HG03045 (cell line): ENCODE measurements around the gene METTL27.
"Not testable (repeated sequence)": the region's sequence is repeated elsewhere in the genome, so short reads cannot be mapped to it uniquely, and the experiment has no call there.

Experiments used
- ATAC-seq: cut with Tn5 transposase; IDR thresholded peaks from one replicate; pipeline ENCODE4 v1.9.1; 2021; ENCODE audit warnings: mild to moderate bottlenecking, moderate library complexity; ENCODE audit not compliant: unreplicated experiment

METTL27 gene, protein sequence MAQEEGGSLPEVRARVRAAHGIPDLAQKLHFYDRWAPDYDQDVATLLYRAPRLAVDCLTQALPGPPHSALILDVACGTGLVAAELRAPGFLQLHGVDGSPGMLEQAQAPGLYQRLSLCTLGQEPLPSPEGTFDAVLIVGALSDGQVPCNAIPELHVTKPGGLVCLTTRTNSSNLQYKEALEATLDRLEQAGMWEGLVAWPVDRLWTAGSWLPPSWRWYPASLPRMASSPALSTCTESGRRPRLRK

DNA sequence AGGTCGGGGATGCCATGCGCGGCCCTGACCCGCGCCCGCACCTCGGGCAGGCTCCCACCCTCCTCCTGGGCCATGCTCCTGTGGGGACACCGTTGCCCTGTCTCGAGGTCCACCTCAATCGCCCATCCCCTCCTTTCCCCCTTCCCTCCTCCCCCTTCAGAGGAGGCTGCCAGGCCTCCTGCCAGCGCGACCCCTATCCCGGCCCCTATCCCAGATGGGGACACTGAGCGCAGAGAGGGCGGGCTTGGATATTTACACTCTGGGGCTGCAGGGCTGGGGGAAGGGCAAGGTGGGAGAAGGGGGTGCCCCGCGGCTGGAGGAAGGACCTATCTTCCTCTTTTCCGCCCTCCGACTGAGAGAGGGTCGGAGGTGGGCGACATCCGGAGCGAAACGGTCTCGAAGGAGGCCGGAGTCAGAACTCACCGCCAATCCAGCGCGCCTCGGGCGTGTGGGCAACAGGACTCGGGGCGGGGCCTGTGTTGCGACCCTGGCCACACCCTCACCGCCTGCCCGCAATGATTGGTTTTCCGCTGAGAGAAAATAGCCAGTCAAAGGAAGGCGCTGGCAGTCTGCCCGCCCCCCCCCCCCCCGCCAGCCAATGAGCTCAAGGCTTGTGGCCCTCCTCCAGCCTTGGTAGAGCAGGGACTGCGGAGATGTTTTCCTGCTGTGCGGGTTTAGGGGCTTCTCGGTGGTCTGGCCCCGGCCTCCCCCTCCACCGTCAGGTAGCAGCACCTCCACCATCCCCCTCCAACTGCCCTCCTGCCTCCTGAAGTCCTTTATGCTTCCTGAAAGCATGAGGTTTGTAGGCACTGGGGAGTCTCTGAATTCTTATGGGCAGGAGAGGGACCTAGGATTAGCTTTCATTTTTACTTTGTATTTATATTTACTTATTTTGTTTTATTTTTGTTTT lies at the start of gene METTL27:
TSS of gene METTL27 (minus strand) at position 450 of the 910 bp plus-strand sequence. CDS start at position 74, 376 bp downstream.
- ATAC-seq = peak; percentile 97

DNA sequence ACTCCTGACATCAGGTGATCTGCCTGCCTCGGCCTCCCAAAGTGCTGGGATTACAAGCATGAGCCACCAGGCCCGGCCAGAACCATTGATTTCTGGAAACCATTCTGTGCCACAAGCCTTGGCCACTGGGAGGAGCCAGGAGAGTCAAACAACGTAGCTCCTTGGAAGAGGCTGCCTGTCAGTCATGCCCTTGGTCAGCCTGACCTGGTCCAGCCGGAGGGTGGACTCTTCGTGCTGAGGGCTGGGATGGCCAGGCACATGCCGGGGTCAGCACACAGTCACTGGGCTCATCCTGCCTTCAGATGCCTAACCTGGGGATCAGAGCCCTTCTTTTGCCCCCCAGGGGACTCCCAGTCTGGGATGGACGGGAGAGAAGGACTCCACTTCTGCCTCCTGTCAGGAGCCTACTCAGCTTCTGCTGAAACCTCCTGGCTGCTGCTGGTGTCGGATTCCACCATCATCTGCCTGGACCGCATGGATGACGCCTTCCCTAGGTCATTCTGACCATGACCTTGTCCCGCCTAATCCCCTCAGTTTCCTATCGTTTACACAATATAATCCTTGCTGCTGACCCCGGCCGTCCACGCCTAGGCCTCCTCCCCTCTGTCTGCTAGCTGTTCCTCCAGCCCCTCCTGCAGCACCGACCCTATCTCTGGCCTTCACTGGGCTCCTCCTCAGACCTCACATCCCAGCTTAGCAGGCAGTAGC lies 49.0 kb upstream of the METTL27 start:
- ATAC-seq = no peak

DNA sequence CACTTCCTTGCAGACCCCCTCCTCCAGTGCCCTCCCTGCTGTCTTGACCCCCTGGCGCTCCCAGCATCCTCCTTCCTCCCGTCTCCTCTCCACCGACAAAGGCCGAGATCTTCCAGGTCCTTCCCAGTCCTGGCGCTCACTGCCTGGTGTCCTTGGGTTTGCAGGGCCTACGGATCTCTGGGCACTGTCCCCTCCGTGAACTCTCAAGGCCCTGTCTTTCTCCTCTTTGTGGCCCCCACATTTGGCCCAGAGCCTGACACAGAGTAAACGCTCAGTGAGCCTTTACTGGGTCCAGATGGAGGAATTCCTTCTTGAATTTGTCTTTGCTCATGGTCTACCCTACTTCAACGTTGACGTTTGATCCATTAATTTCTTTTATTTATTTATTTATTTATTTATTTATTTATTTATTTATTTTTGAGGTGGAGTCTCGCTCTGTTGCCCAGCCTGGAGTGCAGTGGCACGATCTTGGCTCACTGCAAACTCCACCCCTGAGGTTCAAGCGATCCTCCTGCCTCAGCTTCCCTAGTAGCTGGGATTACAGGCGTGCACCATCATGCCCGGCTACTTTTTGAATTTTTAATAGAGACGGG lies 48.3 kb upstream of the METTL27 start:
- no peak for ATAC-seq

DNA sequence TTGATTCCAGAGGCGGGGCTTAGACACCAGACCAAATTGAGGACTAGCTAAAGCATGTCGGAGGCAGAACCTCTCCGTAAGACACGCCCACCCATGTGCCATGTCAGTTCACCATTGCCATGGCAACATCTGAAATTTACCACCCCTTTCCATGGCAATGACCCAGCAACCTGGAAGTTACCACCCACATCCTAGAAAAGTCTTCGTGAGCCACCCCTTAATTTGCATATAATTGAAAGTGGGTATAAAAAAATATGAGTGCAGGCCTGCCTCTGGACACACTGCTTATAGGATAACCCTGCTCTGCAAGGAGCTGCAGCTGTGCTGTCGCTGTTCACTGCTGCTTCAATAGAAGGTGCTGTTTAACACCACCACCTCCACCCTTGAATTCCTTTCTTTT lies 46.6 kb upstream of the METTL27 start:
- no peak for ATAC-seq

DNA sequence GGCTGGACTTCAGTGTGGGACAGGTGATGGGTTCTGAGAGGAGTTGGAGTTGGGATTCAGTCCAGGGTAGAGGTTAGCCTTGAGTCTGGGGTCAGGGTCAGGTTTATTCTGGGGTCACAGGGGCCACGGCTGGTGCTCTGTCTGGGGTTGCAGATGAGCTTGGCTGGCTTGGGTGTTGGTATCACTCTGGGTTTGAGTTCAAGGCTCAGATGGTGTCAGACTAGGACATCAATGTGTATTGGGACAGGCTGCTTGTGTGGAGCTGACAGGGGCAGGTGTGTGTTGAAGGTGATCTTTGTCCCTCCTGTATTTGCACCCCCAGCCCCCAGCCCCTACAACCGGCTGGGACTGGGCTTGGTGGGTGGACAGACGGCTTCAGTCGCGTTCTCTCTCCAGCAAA lies 45.4 kb upstream of the METTL27 start:
- ATAC-seq = no peak

DNA sequence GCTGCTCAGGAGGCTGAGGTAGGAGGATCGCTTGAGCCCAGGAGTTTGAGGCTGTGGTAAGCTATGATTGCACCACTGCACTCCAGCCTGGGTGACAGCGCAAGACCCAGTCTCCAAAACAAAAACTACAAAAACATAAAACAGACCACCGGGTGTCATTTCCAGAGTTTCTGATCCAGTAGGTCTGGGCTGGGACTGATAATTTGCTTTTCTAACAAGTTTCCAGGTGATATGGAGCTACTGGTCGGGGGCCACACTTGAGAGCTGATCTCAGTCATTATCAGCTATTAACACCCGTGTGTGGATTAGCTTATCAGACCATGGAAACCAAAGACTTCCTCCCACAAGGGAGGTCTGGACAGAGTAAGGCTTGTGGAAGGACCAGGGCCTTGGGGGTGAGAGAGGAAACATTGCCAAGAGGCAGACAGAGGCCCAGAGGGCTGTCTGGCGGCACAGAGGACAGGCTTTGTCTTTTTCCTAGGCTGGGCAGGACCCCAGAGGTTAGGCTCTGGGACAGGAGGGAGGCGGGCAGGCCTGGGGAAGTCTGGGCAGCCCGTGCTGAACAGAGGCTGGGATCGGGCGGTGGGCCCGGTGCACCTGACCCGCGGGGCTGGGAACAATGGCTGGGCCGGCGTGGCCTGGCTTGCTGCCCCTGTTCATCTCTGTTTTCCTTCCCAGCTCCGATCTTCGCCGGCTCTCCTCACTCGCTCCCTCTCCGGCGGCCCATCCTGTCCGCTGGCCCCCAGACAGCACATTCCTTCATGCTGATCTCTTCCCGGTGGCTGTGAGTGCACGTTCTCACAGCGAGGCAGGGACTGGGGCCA lies 43.9 kb upstream of the METTL27 start:
- no peak for ATAC-seq

DNA sequence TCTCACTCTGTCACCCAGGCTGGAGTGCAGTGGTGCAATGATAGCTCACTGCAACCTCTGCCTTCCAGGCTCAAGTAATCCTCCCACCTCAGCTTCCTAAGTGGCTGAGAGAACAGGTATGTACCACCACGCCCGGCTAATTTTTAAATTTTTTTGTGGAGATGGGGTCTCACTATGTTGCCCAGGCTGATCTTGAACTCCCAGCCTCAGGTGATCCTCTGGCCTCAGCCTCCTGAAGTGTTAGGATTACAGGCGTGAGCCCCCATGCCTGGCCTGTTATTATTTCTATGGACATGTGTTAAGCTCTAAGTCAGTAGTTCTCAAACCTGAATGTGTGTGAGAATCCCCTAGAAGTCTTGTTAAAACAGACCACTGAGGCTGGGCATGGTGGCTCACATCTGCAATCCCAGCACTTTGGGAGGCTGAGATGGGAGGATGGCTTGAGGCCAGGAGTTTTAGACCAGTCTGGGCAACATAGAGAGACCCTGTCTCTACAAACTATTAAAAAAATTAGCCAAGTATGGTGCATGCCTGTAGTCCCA lies 43.2 kb upstream of the METTL27 start:
- ATAC-seq = no peak

DNA sequence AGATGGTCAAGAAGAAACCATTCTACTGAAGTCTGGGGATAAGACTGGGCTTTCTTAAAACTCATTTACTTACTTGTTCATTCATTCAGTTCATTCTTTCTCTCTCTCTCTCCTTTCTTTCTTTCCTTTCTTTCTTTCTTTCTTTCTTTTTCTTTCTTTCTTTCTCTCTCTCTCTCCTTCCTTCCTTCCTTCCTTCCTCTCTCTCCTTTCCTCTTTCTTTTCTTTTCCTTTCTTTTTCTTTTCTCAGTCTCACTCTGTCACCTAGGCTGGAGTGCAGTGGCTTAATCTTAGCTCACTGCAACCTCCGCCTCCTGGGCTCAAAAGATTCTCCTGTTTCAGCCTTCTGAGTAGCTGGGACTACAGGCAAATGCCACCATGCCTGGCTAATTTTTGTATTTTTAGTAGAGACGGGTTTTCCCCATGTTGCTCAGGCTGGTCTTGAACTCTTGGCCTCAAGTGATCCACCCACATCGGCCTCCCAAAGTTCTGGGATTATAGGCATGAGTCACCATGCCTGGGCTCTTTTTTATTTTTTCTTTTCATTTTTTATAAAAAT lies 42.6 kb upstream of the METTL27 start:
- not testable (repeated sequence) for ATAC-seq

DNA sequence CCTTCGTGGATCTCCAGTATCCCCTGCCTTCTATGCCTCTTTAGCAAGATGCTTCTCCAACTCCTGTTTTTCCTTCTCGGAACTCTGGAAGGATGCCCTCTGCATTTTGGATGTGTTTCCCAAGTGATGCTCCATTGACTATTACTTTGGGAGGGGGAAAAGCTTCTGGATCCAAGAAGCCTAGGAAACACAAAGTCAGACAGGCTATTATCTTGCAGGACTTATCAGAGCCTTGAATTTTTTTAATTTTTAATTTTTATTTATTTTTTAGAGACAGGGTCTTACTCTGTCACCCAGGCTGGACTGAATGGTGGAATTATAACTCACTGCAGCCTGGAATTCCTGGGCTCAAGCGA lies 39.7 kb upstream of the METTL27 start:
- no peak for ATAC-seq

DNA sequence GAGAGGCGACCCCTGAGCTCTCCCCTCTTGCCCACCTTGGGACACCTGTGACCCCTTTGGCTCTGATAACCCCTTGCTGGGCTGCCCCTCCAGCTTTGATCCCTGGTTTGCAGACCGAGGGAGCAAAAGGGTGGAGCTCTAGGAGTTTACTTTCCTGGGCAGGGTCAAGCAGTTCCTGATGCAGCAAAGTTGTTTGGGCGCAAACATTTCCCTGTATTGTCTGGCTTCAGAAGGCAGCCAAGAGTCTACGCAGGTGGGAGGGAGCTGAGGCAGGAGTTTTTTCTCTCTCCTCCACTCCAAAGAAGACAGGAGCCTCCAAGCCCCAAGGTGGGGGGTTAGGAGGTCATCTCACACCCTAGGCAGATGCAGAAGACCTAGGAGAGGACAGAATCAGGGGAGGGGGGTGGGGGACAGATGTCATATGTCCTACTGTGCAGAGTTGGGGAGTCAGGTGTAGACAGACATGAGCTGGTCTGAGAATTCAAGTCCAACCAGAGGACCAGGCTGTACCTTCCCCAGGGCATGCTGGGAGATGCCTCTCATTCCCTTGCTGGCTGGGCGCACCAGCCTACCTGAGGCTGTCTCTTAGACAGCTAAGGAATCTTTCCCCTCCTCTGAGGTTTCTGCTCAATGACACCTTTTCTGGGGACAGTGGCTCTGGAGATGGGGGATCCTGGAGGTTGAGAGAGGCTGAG lies 39.2 kb upstream of the METTL27 start:
- no peak for ATAC-seq

DNA sequence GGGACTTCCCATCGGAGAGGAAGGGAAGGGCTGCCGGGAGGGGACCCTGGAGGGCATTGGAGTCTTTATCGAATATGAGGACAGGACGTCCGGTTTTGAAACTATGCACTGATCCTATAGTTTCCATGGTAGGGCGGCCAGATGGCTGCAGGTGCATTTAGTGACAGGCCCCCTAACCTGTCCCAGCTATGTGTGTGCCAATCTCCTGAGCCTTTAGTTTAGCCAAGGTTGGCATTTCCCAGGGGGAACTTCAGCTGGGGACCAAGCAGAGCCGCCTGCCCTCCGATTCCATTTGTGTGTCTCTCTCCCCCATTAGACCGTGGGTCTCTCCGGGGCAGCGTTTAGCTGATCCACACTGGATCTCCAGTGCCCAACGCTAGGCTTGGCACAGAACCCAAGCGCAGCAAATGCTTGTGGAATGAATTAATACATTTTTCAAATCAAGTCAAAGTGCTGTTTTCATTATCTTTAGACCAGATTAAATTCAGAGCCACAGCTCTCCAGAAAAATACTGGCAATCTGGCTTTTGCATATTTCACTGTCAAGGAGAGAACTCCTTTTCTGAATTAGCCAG lies 38.5 kb upstream of the METTL27 start:
- no peak for ATAC-seq

DNA sequence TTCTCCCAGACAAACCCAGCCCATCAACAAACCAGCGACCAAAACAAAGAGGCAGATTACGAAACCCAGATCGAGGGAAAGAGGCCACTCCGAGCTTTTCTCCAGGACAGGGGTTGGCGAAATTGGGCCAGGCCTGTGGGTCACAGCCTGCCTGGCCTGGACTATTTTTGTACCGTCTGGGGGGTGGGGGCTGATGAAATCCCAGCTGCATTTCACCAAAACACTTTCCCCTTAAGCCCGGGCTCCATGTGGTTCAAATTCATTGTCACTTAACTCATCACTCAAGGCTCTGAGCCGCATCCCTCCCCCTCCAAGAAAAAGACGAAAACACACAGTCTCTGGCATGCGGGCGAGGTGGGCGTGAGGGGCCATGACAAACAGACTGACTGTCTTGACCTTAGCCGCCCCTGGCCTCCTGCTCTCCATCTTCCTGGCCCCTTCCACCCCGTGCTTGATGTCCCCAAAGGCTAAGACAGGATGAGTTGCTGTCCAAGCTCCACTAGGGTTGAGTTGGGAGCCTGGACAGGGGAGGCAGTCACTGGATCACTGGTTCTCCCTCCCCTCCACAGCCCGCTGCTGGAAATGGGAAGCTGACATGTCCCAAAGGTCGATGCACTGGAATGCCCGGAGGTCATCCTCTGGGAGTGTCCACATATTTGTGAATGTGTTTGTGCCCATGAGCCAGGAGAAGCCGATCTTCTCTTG lies 37.8 kb upstream of the METTL27 start:
- no peak for ATAC-seq

DNA sequence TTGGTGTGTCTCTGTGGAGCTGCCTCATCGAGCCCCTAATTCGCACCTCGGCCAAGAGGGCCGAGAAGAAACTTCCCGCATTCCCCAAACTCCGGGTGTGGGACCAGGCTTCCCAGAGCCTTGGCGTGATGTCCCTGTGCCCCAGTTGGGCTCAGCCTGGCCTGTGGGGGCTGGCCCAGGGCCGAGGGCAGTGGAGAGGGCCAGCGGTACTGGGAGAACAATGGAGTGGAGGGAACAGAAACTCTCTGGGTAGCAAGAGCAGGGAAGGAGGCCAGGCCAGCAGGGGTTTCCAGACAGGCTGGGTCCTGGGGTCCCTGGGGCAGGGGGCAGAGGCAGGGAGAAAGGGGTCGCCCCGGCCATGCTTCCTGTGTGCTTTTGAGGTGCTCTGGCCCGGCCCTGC lies 34.7 kb upstream of the METTL27 start:
- no peak for ATAC-seq

DNA sequence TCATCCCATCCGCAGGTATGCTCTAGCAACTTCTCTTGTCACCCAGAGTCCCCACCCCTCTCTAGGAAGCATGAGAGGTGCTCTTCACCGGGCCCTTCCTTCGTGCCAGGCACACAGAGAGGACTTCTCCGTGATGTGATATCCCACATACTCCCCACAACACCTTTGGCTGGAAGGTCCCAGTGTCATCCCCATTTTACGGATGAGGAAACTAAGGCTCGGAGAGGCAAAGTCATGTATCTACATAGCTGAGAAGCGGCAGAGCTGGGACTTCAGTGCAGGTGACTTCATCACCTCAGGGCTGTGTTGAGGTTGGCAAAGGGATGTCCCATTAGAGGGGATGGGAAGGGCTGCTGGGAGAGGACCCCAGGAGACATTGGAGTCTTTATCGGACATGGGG lies 34.0 kb upstream of the METTL27 start:
- no peak for ATAC-seq

DNA sequence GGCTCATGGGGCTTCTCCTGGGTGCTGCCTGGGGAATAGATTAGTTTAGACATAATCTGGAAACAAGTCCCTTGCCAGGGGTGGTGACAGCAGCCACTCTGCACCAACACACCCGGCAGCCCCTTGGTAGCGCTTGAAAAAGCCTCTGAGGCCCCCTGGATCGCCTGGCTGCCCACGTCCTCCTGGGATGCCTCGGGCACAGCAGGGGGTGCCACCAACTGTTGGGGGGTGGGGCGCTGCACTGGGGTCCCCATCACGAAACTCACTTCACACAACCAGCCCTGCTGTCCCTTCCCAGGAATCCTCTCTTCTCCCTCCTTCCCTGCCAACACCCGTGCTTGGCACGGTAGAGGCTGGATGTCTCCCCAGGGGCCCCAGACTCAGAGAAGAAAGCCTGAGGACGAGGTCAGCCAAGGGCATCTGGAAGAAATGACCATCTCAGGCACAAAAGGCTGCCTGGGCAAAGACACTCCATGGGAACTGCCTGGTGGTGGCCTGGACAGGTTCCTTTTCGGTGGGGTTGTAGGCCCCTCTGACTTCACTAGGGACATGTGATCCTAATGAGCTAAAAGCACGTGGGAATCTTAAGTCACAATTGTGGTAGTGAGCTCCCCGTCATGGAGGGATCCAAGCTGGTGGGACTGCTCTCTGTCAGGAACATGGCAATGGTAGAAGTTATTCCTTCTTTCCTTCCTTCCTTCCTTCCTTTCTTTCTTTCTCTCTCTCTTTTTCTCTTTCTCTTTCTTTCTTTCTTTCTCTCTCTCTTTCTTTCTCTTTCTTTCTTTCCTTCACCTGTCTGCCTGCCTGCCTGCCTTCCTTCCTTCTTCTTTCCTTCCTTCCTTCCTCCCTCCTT lies 30.0 kb upstream of the METTL27 start:
- no peak for ATAC-seq

DNA sequence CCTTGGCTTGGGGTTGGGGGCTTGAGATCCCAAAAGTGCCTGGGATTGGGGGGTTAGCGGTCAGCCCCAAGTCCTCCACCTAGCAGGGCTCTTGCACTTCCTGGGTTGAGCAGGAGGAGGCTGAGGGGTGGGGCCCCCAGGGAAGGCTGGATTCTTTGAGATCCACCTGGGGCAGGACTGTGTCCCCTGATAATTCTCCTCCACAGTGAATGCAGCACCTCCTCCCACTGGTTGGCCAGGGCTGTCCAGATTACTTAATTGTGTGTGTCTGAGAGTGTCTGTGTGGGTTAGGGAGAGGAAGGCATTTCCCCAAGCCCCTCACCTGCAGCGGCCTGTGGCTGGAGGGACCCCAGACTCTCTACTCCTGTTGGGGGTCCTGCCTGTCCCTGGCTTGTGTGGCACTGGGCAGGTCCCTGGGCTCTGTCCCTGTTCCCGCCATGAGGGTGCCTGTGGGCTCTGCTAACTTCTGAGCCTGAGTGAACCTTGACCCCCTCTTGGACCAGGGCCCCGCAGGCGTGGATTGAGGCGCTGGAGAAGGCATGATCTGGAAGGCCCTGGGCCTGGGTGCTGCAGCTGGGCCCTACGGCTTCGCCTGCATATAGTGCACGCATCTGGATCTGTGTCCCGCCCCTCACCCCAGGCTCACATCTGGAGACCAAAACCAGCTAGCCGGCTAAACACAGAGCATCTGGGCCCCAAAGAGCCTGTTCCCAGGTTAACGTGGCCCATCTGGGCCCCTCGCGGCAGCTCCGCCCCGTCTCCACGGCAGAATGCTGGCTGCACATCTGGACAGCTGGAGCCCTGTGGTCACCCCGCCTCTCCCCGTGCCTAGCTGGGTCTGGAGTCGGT lies 29.1 kb upstream of the METTL27 start:
- ATAC-seq = no peak
